ENCODE results near the gene LGI4.

LGI4 gene

DNA sequence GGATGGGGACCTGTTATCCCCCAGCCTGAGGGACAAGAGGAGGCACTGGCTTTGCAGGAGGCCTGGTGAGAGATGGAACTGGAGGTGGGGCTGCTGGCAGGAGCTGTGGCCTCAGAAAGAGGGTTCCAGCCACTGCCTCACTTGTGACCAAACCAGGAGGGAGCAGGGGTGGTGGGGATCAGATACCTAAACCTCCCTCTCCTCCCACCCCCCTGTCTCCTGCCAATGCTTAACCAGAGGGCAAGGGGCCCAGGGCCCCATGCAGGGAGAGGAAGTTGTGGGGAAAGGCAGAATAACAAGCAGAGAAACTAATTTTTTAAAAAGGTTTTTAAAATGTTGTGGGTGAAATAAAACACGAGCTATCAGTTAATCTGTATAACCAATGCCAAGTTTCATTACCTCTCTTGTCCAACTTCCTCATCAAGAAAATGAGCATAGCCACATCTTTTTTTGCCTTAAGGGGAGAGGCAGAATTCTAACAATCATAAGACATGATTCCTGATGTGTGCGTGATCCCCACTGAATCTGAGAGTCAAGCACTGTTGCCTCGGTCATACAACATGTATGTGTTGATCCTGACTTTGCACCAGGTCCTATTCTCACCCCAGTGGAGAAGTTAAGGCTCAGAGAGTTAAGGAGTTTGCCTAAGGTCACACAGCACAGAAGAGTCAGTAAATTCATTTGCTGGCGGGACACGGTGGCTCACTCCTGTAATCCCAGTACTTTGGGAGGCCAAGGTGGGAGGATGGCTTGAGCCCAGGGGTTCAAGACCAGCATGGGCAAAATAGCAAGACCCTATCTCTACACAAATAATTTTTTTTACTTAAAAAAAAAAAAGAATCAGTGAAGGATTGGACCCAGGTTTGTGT is 32.6 kb upstream of the LGI4 start:
- H3K27me3 ChIP-seq (ENCODE audit: insufficient read depth, low read depth): no peaks in the 10 kb centered on the region
- H2AFZ ChIP-seq (ENCODE audit: low read depth): no peak overlapping the region
- H3K9ac ChIP-seq: no peak overlapping the region
- no peak for TF ChIP-seq CTCF (conservative IDR thresholded peaks at IDR 0.05; ENCODE audit: low read depth, low read length)
- H3K79me2 ChIP-seq (ENCODE audit: insufficient read depth, low read depth): no peaks in the 10 kb centered on the region
- H3K27ac ChIP-seq: no peak overlapping the region
- H3K4me2 ChIP-seq: no peak overlapping the region
- no peak overlapping the region for H3K4me3 ChIP-seq (IDR thresholded peaks at IDR 0.05; ENCODE audit: insufficient read depth, low read depth, low read length)
- no peaks in the 10 kb centered on the region; the same call in 1 of the 2 replicates for H3K36me3 ChIP-seq (ENCODE audit: insufficient read depth)
- no peaks in the 10 kb centered on the region for H4K20me1 ChIP-seq (ENCODE audit: insufficient read depth)
- H3K4me1 ChIP-seq (ENCODE audit: low read depth, poor library complexity, severe bottlenecking): no peaks in the 10 kb centered on the region

- no peak for TF ChIP-seq CTCF (conservative IDR thresholded peaks at IDR 0.05; ENCODE audit: low read depth, low read length)
- H3K36me3 ChIP-seq (ENCODE audit: insufficient read depth): no peaks in the 10 kb centered on the region; the same call in 1 of the 2 replicates
- no peak overlapping the region for H3K9ac ChIP-seq
- H3K27me3 ChIP-seq (ENCODE audit: insufficient read depth, low read depth): no peaks in the 10 kb centered on the region
- no peak overlapping the region for H2AFZ ChIP-seq (ENCODE audit: low read depth)
- no peaks in the 10 kb centered on the region for H4K20me1 ChIP-seq (ENCODE audit: insufficient read depth)
- no peaks in the 10 kb centered on the region for H3K79me2 ChIP-seq (ENCODE audit: insufficient read depth, low read depth)
- no peaks in the 10 kb centered on the region for H3K4me1 ChIP-seq (ENCODE audit: low read depth, poor library complexity, severe bottlenecking)
- no peak overlapping the region for H3K4me3 ChIP-seq (IDR thresholded peaks at IDR 0.05; ENCODE audit: insufficient read depth, low read depth, low read length)
- H3K4me2 ChIP-seq: no peak overlapping the region
- H3K27ac ChIP-seq: no peak overlapping the region
Observed at GRCh38 chr19:35166100-35167063, 31.5 kb upstream of the LGI4 start.

- Histone ChIP-seq H2AFZ (ENCODE audit: low read depth) (no peak overlapping the region), H3K79me2 (ENCODE audit: insufficient read depth, low read depth) (no peaks in the 10 kb centered on the region), H4K20me1 (ENCODE audit: insufficient read depth) (no peaks in the 10 kb centered on the region), H3K27ac (no peak overlapping the region), H3K4me3 (IDR thresholded peaks at IDR 0.05; ENCODE audit: insufficient read depth, low read depth, low read length) (no peak overlapping the region), H3K4me2 (no peak overlapping the region), H3K9ac (no peak overlapping the region), H3K27me3 (ENCODE audit: insufficient read depth, low read depth) (no peaks in the 10 kb centered on the region), H3K36me3 (ENCODE audit: insufficient read depth) (no peaks in the 10 kb centered on the region; the same call in 1 of the 2 replicates), H3K4me1 (ENCODE audit: low read depth, poor library complexity, severe bottlenecking) (no peaks in the 10 kb centered on the region)
- no peak for TF ChIP-seq CTCF (conservative IDR thresholded peaks at IDR 0.05; ENCODE audit: low read depth, low read length)
Observed at GRCh38 chr19:35165200-35166058, 30.6 kb upstream of the LGI4 start.

DNA sequence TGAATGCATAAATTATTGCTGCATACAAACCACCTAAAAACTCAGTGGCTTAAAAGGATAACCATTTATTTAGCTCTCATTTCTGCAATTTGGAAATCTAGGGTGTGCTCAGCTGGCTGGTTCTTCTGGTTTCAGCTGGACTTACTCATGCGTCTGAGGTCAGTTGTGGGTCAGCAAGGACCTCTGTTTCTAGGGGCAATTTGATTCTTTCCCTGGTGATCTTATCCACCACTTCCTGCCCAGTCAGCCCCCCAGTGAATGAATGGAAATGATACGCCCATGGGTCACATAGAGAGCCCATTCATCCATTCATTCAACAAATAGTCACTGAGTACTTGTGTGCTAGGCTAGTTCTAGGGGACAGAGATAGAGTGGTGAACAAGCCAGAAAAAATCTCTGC is 29.6 kb upstream of the LGI4 start:
- H3K4me2 ChIP-seq: no peak overlapping the region
- H3K36me3 ChIP-seq (ENCODE audit: insufficient read depth): peaks cover 3% of the 10 kb centered on the region; the same call in 1 of the 2 replicates
- no peak overlapping the region for H3K9ac ChIP-seq

More for the DNA sequence above, 29.6 kb upstream of the LGI4 start:
- Histone ChIP-seq H3K27ac (no peak overlapping the region), H3K27me3 (ENCODE audit: insufficient read depth, low read depth) (no peaks in the 10 kb centered on the region), H3K4me1 (ENCODE audit: low read depth, poor library complexity, severe bottlenecking) (no peaks in the 10 kb centered on the region), H4K20me1 (ENCODE audit: insufficient read depth) (no peaks in the 10 kb centered on the region), H3K79me2 (ENCODE audit: insufficient read depth, low read depth) (no peaks in the 10 kb centered on the region), H2AFZ (ENCODE audit: low read depth) (no peak overlapping the region), H3K4me3 (IDR thresholded peaks at IDR 0.05; ENCODE audit: insufficient read depth, low read depth, low read length) (no peak overlapping the region)
- no peak for TF ChIP-seq CTCF (conservative IDR thresholded peaks at IDR 0.05; ENCODE audit: low read depth, low read length)

All from KMS-11 (cell line).